Ovary (tissue), 9 donors: ENCODE results near the gene ZNF500. TPM values are rescaled to one million over a fixed set of nuclear protein-coding genes. Genes with fewer than 3 reads are reported as not detected.

Experiments
- DNase-seq, 5 donors: peaks; one replicate each; pipeline ENCODE4 v3.0.0-alpha.2; 2019 to 2020
- H3K27ac ChIP-seq, 2 donors: fragments of 200-600 bp; one replicate each; pipeline versions ENCODE4 v1.5.1 to v1.8.0; 2019 to 2022
- H3K27me3 ChIP-seq: fragments of 200-600 bp; one replicate; pipeline ENCODE4 v1.8.0; 2022
- H3K36me3 ChIP-seq: fragments of 200-600 bp; sonication (generic); one replicate; pipeline ENCODE4 v1.5.1; 2019
- H3K4me1 ChIP-seq: one replicate; pipeline ENCODE4 v1.8.1; 2013; ENCODE audit warnings: mild to moderate bottlenecking, moderate library complexity; ENCODE audit not compliant: insufficient read depth
- H3K4me3 ChIP-seq: fragments of 200-600 bp; sonication (generic); one replicate; pipeline ENCODE4 v1.5.1; 2017
- H3K9me3 ChIP-seq, 2 donors: fragments of 200-600 bp in 1 of 2; sonication (generic) in 1 of 2; one replicate each; pipeline versions ENCODE4 v1.5.1 to v1.8.1; 2013 to 2019; ENCODE audit warnings: mild to moderate bottlenecking in 1 of 2, moderate library complexity in 1 of 2
- CTCF ChIP-seq, 3 donors: fragments of 450-650 bp in 2 of 3; fragments of 200-600 bp in 1 of 3; IDR thresholded peaks; one replicate each; pipeline versions ENCODE4 v1.5.1 to v1.8.0; 2016 to 2022; ENCODE audit warnings: antibody characterized with exemption in 3 of 3, mild to moderate bottlenecking in 1 of 3
- EP300 ChIP-seq: sonication (generic); formaldehyde crosslinking; IDR thresholded peaks from one replicate; pipeline ENCODE4 v1.6.1; 2017; ENCODE audit warnings: antibody characterized with exemption
- POLR2A ChIP-seq: fragments of 450-650 bp; IDR thresholded peaks from one replicate; pipeline ENCODE4 v1.6.1; 2017; ENCODE audit warnings: antibody characterized with exemption, mild to moderate bottlenecking, moderate library complexity
- WGBS, 3 donors: extraction: QIAGEN DNeasy Blood & Tissue Kit in 1 of 3; methylation state at CpG; one replicate each; pipeline versions ENCODE4 v1.1.5 to v1.1.7; 2013 to 2017; 5-methylcytosine and 5-hydroxymethylcytosine counted together
- intact Hi-C, 4 donors: fragments of 100-400 bp; cut with DNase I; formaldehyde crosslinking; loops; one replicate each; pipeline versions ENCODE4 v1.11.0 to v1.15.1; 2022 to 2023
- polyA plus RNA-seq, 2 donors: library from polyadenylated mRNA; stranded (reverse); fragments of 200-250 nt in 1 of 2; fragments of 350-450 nt in 1 of 2; fragmentation: Illumina TruSeq in 1 of 2; extraction: RNeasy Lipid Tissue Mini Kit (QIAGEN cat#74804) in 1 of 2; gene quantifications; one replicate each; pipeline ENCODE4 v1.2.3, GENCODE V29; 2013 to 2014
- total RNA-seq, 7 donors: library from RNA; depleted of rRNA in 2 of 7; stranded (reverse); fragments of >200 nt in 2 of 7; fragmentation: NEBNext Ultra II Directional in 3 of 7; extraction: Animal tissue kit (Norgen Biotek cat#: 25700) in 3 of 7; gene quantifications; one replicate each; pipeline versions ENCODE4 v1.1.0 to v1.2.4, GENCODE V29; 2016 to 2023
- donor health status: DM: no; HTN: no; CAD: no; lungs with moderate emphysema.
- donor health status: DM: no; HTN: no; CAD: no.
- donor health status: Bipolar disorder and iron deficiency.
- donor health status: DM: yes; HTN: yes; CAD: no.
- donor health status: DM: no; HTN: no; CAD: no.
- donor health status: DM: yes; HTN: yes; CAD: no.

ZNF500 gene
- total and polyA plus RNA-seq, 9 donors: 4.7 to 27.7 (median 22.1) TPM

GRCh38 chr16:4718466-4718865 is 48.5 kb downstream of the ZNF500 start:
- intact Hi-C loops: no loop called here
- DNase-seq: no peak
- Histone ChIP-seq H3K4me1 (no peaks in the 10 kb centered on the region), H3K27me3 (no peaks in the 10 kb centered on the region), H3K36me3 (no peaks in the 10 kb centered on the region), H3K27ac (no peak overlapping the region), H3K4me3 (no peak overlapping the region), H3K9me3 (no peaks in the 10 kb centered on the region)
- TF ChIP-seq CTCF (IDR thresholded peaks at IDR 0.05): no peak
- no peak for TF ChIP-seq POLR2A
- TF ChIP-seq EP300: no peak
- 69 to 75% (median 75%) methylated on average over 5 of the region's 5 CpGs for WGBS, 3 donors

GRCh38 chr16:4714996-4715395 is 52.0 kb downstream of the ZNF500 start:
- WGBS, 3 donors: 79 to 85% (median 82%) methylated on average over 2 of the region's 2 CpGs
- H3K36me3 ChIP-seq: no peaks in the 10 kb centered on the region
- no peak for DNase-seq

GRCh38 chr16:4713663-4714501 is 53.1 kb downstream of the ZNF500 start:
- no peak for DNase-seq
- intact Hi-C loops: no loop called here
- Histone ChIP-seq H3K27ac (no peak overlapping the region), H3K4me1 (no peaks in the 10 kb centered on the region), H3K4me3 (no peak overlapping the region), H3K9me3 (no peaks in the 10 kb centered on the region), H3K27me3 (no peaks in the 10 kb centered on the region), H3K36me3 (no peaks in the 10 kb centered on the region)
- 67 to 73% (median 69%) methylated on average over 18 of the region's 18 CpGs for WGBS, 3 donors
- TF ChIP-seq CTCF (IDR thresholded peaks at IDR 0.05) (no peak), POLR2A (no peak), EP300 (no peak)

More at GRCh38 chr16:4714996-4715395, 52.0 kb downstream of the ZNF500 start:
- intact Hi-C loops: no loop called here
- no peak overlapping the region for H3K4me3 ChIP-seq
- H3K27ac ChIP-seq: no peak overlapping the region
- H3K4me1 ChIP-seq: no peaks in the 10 kb centered on the region
- H3K9me3 ChIP-seq: no peaks in the 10 kb centered on the region
- H3K27me3 ChIP-seq: no peaks in the 10 kb centered on the region
- no peak for TF ChIP-seq POLR2A
- no peak for TF ChIP-seq EP300
- no peak for TF ChIP-seq CTCF (IDR thresholded peaks at IDR 0.05)

GRCh38 chr16:4709481-4709880 is 57.5 kb downstream of the ZNF500 start:
- no peaks in the 10 kb centered on the region for H3K4me1 ChIP-seq
- no peaks in the 10 kb centered on the region for H3K36me3 ChIP-seq
- no peak for DNase-seq
- H3K9me3 ChIP-seq: no peaks in the 10 kb centered on the region
- no peak overlapping the region for H3K27ac ChIP-seq
- H3K27me3 ChIP-seq: no peaks in the 10 kb centered on the region
- 95 to 96% (median 95%) methylated on average over 4 of the region's 4 CpGs for WGBS, 3 donors
- TF ChIP-seq CTCF (IDR thresholded peaks at IDR 0.05) (no peak), EP300 (no peak), POLR2A (no peak)
- intact Hi-C loops: no loop called here
- H3K4me3 ChIP-seq: no peak overlapping the region
